DOHH2 (cell line): ENCODE measurements around the gene GPR132.

Experiments used
- EZH2phosphoT487 ChIP-seq: fragments of 200-600 bp; sonication (generic); IDR thresholded peaks from 2 replicates; pipeline ENCODE4 v1.6.1; 2017; ENCODE audit warnings: borderline replicate concordance, mild to moderate bottlenecking, antibody characterized with exemption, low read length, moderate library complexity, mixed read lengths
- TF ChIP-seq, protein P1 (sequence below): fragments of 200-600 bp; sonication (generic); IDR thresholded peaks from one replicate; pipeline ENCODE4 v1.5.1; 2014; ENCODE audit warnings: antibody characterized with exemption, mild to moderate bottlenecking, low read depth, low read length; ENCODE audit not compliant: poor library complexity, severe bottlenecking

- TF ChIP-seq, protein P1, sequence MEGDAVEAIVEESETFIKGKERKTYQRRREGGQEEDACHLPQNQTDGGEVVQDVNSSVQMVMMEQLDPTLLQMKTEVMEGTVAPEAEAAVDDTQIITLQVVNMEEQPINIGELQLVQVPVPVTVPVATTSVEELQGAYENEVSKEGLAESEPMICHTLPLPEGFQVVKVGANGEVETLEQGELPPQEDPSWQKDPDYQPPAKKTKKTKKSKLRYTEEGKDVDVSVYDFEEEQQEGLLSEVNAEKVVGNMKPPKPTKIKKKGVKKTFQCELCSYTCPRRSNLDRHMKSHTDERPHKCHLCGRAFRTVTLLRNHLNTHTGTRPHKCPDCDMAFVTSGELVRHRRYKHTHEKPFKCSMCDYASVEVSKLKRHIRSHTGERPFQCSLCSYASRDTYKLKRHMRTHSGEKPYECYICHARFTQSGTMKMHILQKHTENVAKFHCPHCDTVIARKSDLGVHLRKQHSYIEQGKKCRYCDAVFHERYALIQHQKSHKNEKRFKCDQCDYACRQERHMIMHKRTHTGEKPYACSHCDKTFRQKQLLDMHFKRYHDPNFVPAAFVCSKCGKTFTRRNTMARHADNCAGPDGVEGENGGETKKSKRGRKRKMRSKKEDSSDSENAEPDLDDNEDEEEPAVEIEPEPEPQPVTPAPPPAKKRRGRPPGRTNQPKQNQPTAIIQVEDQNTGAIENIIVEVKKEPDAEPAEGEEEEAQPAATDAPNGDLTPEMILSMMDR, result peak; percentile 36
- TF ChIP-seq EZH2phosphoT487, result no peak
Measured at GRCh38 chr14:105012171-105012985, 52.9 kb downstream of the GPR132 start.
